HG03342 (cell line): Measurements from ENCODE around the gene DDX10.
"Not testable (repeated sequence)": the region's sequence is repeated elsewhere in the genome, so short reads cannot be mapped to it uniquely, and the experiment has no call there.

Experiments used
- ATAC-seq: cut with Tn5 transposase; IDR thresholded peaks from one replicate; pipeline ENCODE4 v1.9.1; 2021; ENCODE audit warnings: mild to moderate bottlenecking, moderate library complexity; ENCODE audit not compliant: unreplicated experiment

DDX10 gene

GRCh38 chr11:108654100-108654499, 10.8 kb upstream of the DDX10 start:
- not testable (repeated sequence) for ATAC-seq

- ATAC-seq = no peak
These were observed 9.8 kb upstream of the DDX10 start for GRCh38 chr11:108654994-108655631.

GRCh38 chr11:108662700-108663099, 2.2 kb upstream of the DDX10 start:
- peak; percentile 50 for ATAC-seq

DNA sequence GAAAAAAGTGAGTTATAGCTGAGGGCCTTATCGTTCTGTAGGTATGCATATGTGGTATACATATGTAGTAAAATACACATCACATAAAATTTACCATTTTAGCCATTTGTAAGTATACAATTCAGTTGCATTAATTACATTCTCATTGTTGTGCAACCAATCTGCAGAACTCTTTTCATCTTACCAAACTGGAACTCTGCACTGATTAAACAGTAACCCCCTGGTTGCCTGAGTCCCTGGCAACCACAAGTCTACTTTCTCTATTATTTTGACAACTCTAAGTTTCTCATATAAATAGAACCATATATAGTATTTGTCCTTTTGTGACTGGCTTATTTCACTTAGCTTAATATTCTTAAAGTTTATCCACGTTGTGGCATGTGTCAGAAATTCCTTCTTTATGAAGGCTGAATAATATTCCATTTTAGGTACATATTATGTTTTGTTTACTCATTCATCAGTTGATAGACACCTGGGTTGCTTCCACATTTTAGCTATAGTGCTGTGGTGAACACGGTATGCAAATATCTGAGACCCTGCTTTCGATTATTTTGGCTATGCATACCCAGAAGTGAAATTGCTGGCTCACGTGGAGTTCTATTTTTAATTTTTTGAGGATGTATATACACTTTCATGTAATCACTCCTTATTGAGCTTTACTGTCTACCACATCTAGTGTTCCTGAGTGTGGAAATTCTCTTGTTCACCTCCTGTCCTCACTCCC, 1.6 kb upstream of the DDX10 start:
- ATAC-seq = peak; percentile 52

DNA sequence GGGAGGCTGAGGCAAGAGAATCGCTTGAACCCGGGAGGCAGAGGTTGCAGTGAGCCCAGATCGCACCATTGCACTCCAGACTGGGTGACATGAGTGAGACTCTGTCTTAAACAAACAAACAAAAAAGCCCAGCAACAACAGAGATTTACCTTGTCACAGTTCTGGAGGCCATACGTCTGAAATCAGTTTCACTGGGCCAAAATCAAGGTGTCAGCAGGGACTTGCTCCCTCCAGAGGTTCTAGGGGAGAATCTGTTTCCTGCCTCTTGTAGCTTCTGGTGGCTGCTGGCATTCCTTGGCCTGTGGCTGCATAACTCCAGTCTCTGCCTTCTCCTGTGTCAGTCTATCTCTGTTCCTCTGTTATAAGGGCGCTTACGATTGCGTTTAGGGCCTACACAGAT, 1.5 kb downstream of the DDX10 start:
- no peak for ATAC-seq

DNA sequence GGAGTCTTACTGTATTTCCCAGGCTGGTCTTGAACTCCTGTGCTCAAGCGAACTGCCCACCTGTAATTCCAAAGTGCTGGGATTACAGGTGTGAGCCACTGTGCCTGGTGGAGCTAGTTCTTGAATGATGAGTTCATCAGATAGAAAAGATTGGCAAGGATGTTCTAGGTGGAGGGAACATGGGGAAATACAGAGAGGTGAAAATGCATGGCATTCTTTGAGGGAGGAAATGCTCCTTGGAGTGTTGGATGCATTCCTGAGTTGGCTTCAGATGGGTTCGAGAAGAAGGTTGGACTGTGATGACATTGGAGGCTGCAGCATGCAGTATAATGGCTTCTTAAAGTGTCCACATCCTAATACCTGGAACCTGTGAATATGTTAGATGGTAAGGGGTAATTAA, 4.4 kb downstream of the DDX10 start:
- ATAC-seq = no peak

DNA sequence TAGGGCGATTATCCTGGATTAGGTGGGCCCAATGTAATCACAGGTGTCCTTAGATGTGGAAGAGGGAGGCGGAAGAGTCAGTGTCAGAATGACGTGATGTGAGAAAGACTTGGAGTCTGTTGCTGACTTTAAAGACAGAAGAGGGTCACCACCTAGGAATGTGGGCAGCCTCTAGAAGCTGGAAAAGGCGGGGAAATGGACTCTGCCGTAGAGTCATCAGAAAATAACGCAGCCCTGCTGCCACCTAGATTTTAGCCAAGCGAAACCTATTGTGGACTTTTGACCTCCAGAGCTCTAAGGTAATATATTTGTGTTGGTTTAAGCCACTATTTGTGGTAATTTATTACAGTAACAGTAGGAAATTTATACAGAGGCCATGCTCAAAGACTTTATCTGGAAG, 4.8 kb downstream of the DDX10 start:
- no peak for ATAC-seq

DNA sequence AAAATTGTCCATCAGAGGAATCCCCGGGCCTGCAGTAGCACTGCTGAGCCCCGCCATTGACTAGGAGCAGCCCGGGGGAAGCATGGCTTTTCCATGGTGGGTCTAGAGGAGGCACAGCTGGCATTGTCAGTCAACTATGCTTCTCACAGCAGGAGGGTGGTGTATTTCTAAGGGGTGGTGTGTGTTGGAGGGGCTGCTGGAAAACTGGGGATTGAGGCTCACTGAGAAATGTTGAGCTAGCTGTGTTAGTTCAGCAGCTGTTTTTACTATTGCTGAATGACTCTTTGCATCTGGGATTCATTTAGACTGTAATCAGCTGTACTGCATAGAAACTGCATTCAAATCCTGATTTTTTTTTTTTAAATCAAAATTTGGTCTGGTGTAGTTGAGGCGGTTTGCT, 5.6 kb downstream of the DDX10 start:
- no peak for ATAC-seq

DNA sequence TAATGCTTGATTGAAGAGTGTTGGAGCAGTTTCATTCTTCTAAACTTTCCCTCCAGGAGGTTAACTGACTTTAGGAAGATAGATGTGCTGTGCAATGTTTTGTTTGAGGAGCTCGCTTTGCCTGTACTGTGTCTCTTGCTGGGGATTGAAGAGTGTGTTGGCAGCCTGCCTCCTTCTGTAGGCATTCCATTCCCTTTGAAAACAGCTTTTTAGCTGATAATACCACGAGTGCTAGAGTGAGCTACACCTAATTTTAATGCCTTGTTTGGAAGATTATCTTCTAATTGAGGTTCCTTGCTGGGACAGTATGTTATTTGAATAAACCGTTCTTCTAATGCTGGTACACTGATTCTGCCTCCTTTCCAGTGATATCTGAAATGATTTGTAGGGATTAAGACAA, 7.2 kb downstream of the DDX10 start:
- ATAC-seq = no peak

DNA sequence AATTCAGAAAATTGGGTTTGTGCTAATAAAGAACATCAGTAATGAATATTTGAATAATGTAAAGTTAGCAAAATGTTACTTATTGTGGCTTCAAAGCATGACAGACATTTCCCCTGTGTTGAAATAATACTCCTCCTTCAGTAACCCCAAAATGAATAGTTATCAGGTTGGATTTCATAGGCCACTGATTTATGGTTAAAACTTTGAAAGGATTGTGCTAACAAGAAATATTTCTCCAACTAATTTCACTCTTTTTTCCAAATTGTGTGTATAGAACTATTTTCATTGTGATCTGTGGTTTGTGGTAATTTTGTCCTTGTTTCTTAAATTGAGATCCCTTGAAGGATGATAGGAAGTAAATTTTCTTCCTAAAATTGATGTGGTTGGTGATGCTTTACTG, 7.9 kb downstream of the DDX10 start:
- no peak for ATAC-seq

GRCh38 chr11:108679045-108679444, 14.2 kb downstream of the DDX10 start:
- no peak for ATAC-seq

GRCh38 chr11:108680271-108680670, 15.4 kb downstream of the DDX10 start:
- no peak for ATAC-seq

GRCh38 chr11:108685419-108686130, 20.7 kb downstream of the DDX10 start:
- ATAC-seq = no peak

DNA sequence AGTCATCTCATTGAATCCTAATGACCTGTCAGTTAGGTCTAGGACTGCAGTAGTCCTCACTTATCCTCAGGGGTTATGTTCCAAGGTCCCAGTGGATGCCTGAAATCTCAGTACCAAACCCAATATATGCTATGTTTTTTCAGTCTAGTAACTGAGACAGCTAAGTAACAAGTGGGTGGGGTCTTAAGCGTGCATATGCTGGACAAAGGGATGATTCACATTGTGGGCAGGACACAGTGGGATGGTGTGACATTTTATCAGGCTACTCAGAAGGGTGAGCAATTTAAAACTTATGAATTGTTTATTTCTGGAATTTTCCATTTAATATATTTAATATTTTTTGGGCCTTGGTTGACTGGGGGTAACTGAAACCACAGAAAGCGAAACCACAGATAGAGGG, 29.0 kb downstream of the DDX10 start:
- no peak for ATAC-seq

- ATAC-seq = no peak
These were observed 30.0 kb downstream of the DDX10 start for GRCh38 chr11:108694846-108695245.

- peak; percentile 85 for ATAC-seq
These were observed 33.1 kb downstream of the DDX10 start for GRCh38 chr11:108697872-108698473.

DNA sequence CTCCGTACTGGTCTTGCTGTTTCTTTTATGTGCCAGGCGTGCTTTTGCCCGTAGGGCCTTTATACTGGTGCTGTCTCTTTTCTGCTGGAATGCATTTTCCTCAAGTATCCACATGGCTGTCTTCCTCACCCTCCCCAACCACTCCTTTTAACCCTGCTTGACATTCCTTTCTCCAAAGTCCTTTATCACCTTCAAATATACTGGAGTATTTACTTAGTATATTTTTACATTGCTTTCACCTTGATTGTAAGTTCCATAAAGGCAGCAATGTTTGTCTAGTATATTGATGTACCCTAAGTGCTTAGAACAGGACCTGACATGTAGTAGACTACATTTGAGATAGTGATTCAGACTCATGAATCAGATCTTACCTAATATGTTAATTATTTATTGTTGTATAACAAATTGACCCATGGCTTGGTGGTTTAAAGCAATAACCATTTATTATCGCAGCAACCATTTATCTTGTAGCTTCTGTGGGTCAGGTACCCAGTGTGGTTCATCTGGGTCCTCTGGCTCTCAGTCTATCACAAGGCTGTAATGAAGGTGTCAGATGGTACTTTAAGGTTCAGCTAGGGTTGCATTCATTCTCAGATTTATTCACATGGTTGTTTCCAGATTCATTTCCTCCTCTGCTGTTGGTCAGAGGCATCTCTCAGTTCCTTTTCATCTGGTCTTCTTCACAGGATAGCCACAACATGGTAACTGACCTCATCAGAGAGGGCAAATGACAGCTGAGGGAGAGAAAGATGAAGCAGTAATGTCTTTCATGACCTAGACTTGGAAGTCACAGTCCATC, 34.2 kb downstream of the DDX10 start:
- ATAC-seq = peak; percentile 58

- ATAC-seq = no peak
These were observed 39.0 kb downstream of the DDX10 start for GRCh38 chr11:108703916-108704315.

- no peak for ATAC-seq
These were observed 40.2 kb downstream of the DDX10 start for GRCh38 chr11:108705061-108705460.

DNA sequence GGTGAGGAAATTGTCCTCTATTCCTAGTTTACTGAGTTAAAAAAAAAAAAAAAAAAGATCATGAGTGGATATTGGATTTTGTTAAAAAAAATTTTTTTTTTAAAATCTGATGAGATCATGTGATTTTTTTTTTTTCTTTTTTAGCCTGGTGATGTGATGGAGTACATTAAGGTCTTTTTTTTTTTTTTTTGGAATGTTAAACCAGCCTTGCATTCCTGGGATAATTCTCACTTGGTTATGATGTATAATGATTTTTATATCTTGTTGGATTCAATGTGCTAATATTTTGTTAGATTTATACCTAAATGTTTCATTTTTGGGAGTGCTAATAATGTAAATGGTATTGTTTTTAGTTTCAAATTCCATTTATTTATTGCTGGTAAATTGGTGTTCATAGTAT, 43.3 kb downstream of the DDX10 start:
- no peak for ATAC-seq

GRCh38 chr11:108709741-108710140, 44.9 kb downstream of the DDX10 start:
- no peak for ATAC-seq
